Astrocyte (in vitro differentiated cells and primary cell): ENCODE results near the gene TSPAN4. TPM values are rescaled to one million over a fixed set of nuclear protein-coding genes. Genes with fewer than 3 reads are reported as not detected.

Experiments
- DNase-seq: peaks from one replicate; pipeline ENCODE4 v3.0.0-alpha.2; 2010; ENCODE audit warnings: low read depth
- FAIRE-seq: peaks from 2 replicates; lab custom pipeline; 2011; peaks lifted over from hg19 to GRCh38; lab: Jason Lieb, UNC
- H2AFZ ChIP-seq: 2 replicates; pipeline ENCODE4 v1.6.0; 2012; ENCODE audit warnings: low read depth, low read length, inconsistent platforms
- H3K27ac ChIP-seq: 2 replicates; pipeline ENCODE4 v1.5.1; 2011; ENCODE audit warnings: low read depth, low read length, inconsistent platforms
- H3K27me3 ChIP-seq: 2 replicates; pipeline ENCODE4 v1.6.0; 2011; ENCODE audit warnings: low read length, inconsistent platforms; ENCODE audit not compliant: insufficient read depth
- H3K36me3 ChIP-seq: 2 replicates; pipeline ENCODE4 v1.5.1; 2011; ENCODE audit warnings: low read length, inconsistent platforms; ENCODE audit not compliant: insufficient read depth
- H3K4me1 ChIP-seq: 2 replicates; pipeline ENCODE4 v1.5.1; 2011; ENCODE audit warnings: low read length, inconsistent platforms; ENCODE audit not compliant: insufficient read depth
- H3K4me2 ChIP-seq: 2 replicates; pipeline ENCODE4 v1.6.0; 2012; ENCODE audit warnings: low read length, inconsistent platforms
- H3K4me3 ChIP-seq: 2 replicates; pipeline ENCODE4 v1.5.1; 2011; ENCODE audit warnings: low read depth, mild to moderate bottlenecking, low read length, inconsistent platforms; ENCODE audit not compliant: insufficient read depth
- H3K79me2 ChIP-seq: 2 replicates; pipeline ENCODE4 v1.6.0; 2012; ENCODE audit warnings: mild to moderate bottlenecking, low read length, inconsistent platforms; ENCODE audit not compliant: insufficient read depth
- H3K9ac ChIP-seq: 2 replicates; pipeline ENCODE4 v1.6.0; 2012; ENCODE audit warnings: mild to moderate bottlenecking, low read length, inconsistent platforms
- H3K9me3 ChIP-seq: 2 replicates; pipeline ENCODE4 v1.5.1; 2012; ENCODE audit warnings: low read depth, mild to moderate bottlenecking, low read length, inconsistent platforms; ENCODE audit not compliant: insufficient read depth
- H4K20me1 ChIP-seq: 2 replicates; pipeline ENCODE4 v1.6.0; 2012; ENCODE audit warnings: low read length, inconsistent platforms; ENCODE audit not compliant: insufficient read depth
- H3K27ac Mint-ChIP-seq: one replicate; pipeline ENCODE4 v1.8.0; 2021; ENCODE audit warnings: mild to moderate bottlenecking, mixed read lengths; ENCODE audit not compliant: unreplicated experiment
- H3K27me3 Mint-ChIP-seq: one replicate; pipeline ENCODE4 v1.8.0; 2021; ENCODE audit warnings: low read depth, mixed read lengths; ENCODE audit not compliant: unreplicated experiment
- H3K36me3 Mint-ChIP-seq: one replicate; pipeline ENCODE4 v1.8.0; 2021; ENCODE audit warnings: low read depth, mixed read lengths; ENCODE audit not compliant: unreplicated experiment
- H3K4me1 Mint-ChIP-seq: one replicate; pipeline ENCODE4 v1.8.0; 2021; ENCODE audit warnings: low read depth, mixed read lengths; ENCODE audit not compliant: unreplicated experiment
- H3K4me3 Mint-ChIP-seq: one replicate; pipeline ENCODE4 v1.8.0; 2021; ENCODE audit warnings: mild to moderate bottlenecking, moderate library complexity, mixed read lengths; ENCODE audit not compliant: unreplicated experiment
- H3K9me3 Mint-ChIP-seq: one replicate; pipeline ENCODE4 v1.8.0; 2021; ENCODE audit warnings: mild to moderate bottlenecking, mixed read lengths; ENCODE audit not compliant: unreplicated experiment
- CTCF ChIP-seq: IDR thresholded peaks from 2 replicates; pipeline ENCODE4 v1.5.1; 2011; ENCODE audit warnings: low read depth, mild to moderate bottlenecking, inconsistent platforms, low read length, moderate library complexity; ENCODE audit not compliant: insufficient read depth
- EZH2 ChIP-seq: IDR thresholded peaks from 2 replicates; pipeline ENCODE4 v1.6.1; 2012; ENCODE audit warnings: mild to moderate bottlenecking, low read length, inconsistent platforms; ENCODE audit not compliant: insufficient read depth
- total RNA-seq: library from RNA; stranded (reverse); gene quantifications from 2 replicates; pipeline ENCODE4 v1.2.1, GENCODE V29; 2021

The TSPAN4 gene
- total RNA-seq, 1 donor from 2014 or later, result 69.5 TPM

GRCh38 chr11:836700-837099 is 6.0 kb upstream of the TSPAN4 start:
- FAIRE-seq, result no peak

GRCh38 chr11:837189-837989 is 5.3 kb upstream of the TSPAN4 start:
- Mint-ChIP-seq H3K4me1 (peaks cover 20% of the 10 kb centered on the region), H3K36me3 (peaks cover 6% of the 10 kb centered on the region), H3K4me3 (no peak overlapping the region), H3K27ac (no peak overlapping the region), H3K27me3 (no peaks in the 10 kb centered on the region), H3K9me3 (no peaks in the 10 kb centered on the region)
- Histone ChIP-seq H3K9ac (no peak overlapping the region), H3K4me3 (no peak overlapping the region), H3K27me3 (no peaks in the 10 kb centered on the region), H3K36me3 (peaks cover 19% of the 10 kb centered on the region), H2AFZ (no peak overlapping the region), H4K20me1 (peaks cover 85% of the 10 kb centered on the region), H3K79me2 (peaks cover 92% of the 10 kb centered on the region), H3K27ac (no peak overlapping the region), H3K4me2 (no peak overlapping the region), H3K4me1 (peaks cover 46% of the 10 kb centered on the region), H3K9me3 (no peaks in the 10 kb centered on the region)
- TF ChIP-seq CTCF (no peak), EZH2 (no peak)
- no peak for FAIRE-seq
- no peak for DNase-seq

More at GRCh38 chr11:836700-837099, 6.0 kb upstream of the TSPAN4 start:
- H3K9me3 Mint-ChIP-seq, result no peaks in the 10 kb centered on the region
- Histone ChIP-seq H2AFZ (no peak overlapping the region), H3K9ac (no peak overlapping the region), H3K79me2 (peaks cover 87% of the 10 kb centered on the region), H3K27me3 (no peaks in the 10 kb centered on the region), H3K4me1 (peaks cover 53% of the 10 kb centered on the region), H3K4me3 (no peak overlapping the region), H4K20me1 (peaks cover 83% of the 10 kb centered on the region), H3K27ac (no peak overlapping the region), H3K9me3 (no peaks in the 10 kb centered on the region), H3K36me3 (peaks cover 19% of the 10 kb centered on the region), H3K4me2 (no peak overlapping the region)
- TF ChIP-seq CTCF (no peak), EZH2 (no peak)
- DNase-seq, result no peak
- H3K27ac Mint-ChIP-seq, result no peak overlapping the region
- H3K4me3 Mint-ChIP-seq, result no peak overlapping the region
- H3K36me3 Mint-ChIP-seq, result peaks cover 6% of the 10 kb centered on the region
- H3K4me1 Mint-ChIP-seq, result peaks cover 22% of the 10 kb centered on the region
- H3K27me3 Mint-ChIP-seq, result peaks cover under 1% of the 10 kb centered on the region

GRCh38 chr11:837990-838307 is 4.7 kb upstream of the TSPAN4 start:
- TF ChIP-seq CTCF (no peak), EZH2 (no peak)
- no peaks in the 10 kb centered on the region for H3K27me3 Mint-ChIP-seq
- H3K9me3 ChIP-seq, result no peaks in the 10 kb centered on the region
- no peak overlapping the region for H2AFZ ChIP-seq
- FAIRE-seq (no peak), DNase-seq (no peak)
- H3K4me1 Mint-ChIP-seq, result peaks cover 20% of the 10 kb centered on the region
- H3K4me2 ChIP-seq, result no peak overlapping the region
- H3K27me3 ChIP-seq, result no peaks in the 10 kb centered on the region
- H4K20me1 ChIP-seq, result peaks cover 85% of the 10 kb centered on the region
- H3K27ac Mint-ChIP-seq, result no peak overlapping the region
- no peak overlapping the region for H3K4me3 Mint-ChIP-seq
- no peak overlapping the region for H3K27ac ChIP-seq
- no peak overlapping the region for H3K4me3 ChIP-seq
- peaks cover 44% of the 10 kb centered on the region for H3K4me1 ChIP-seq
- peaks cover 6% of the 10 kb centered on the region for H3K36me3 Mint-ChIP-seq
- peaks cover 92% of the 10 kb centered on the region for H3K79me2 ChIP-seq
- H3K36me3 ChIP-seq, result peaks cover 19% of the 10 kb centered on the region
- H3K9me3 Mint-ChIP-seq, result no peaks in the 10 kb centered on the region
- H3K9ac ChIP-seq, result no peak overlapping the region
